Choroid plexus epithelial cell (primary cell): ENCODE data around the gene MRPS27.
A peak's percentile ranks its signal among the peaks of the same experiment; 100 is the strongest.

ENCODE experiments used
- DNase-seq: peaks from one replicate; pipeline ENCODE4 v3.0.0-alpha.2; 2010; ENCODE audit warnings: low read depth
- H3K4me3 ChIP-seq: 2 replicates; pipeline ENCODE4 v1.5.1; 2011; ENCODE audit warnings: low read depth, mild to moderate bottlenecking, control low read depth, low read length, moderate library complexity
- TF ChIP-seq, protein P1 (sequence below): conservative IDR thresholded peaks from 2 replicates; pipeline ENCODE4 v1.5.1; 2011; ENCODE audit warnings: low read depth, mild to moderate bottlenecking, control low read depth, inconsistent platforms, low read length, moderate library complexity

Gene MRPS27

DNA sequence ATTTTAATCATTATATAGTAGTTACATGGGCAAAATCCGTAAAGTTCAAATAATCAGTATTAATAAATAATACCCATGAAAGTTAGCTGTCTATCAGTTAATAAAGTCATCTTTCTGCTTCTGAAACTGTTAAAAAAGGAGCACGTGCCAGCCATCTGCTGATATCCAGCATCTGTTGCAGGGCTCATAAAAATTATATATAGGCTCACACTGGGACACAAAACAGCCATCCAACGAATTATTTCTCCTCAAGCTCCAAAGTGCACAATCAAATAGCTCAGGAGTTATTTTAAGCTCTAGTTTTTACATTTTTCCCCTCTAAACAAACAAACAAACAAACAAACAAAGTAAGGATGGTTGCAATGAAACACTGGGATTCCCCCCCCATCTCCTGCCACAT is 48.3 kb downstream of the MRPS27 start:
- DNase-seq = no peak
- H3K4me3 ChIP-seq = no peak overlapping the region
- TF ChIP-seq, protein P1, sequence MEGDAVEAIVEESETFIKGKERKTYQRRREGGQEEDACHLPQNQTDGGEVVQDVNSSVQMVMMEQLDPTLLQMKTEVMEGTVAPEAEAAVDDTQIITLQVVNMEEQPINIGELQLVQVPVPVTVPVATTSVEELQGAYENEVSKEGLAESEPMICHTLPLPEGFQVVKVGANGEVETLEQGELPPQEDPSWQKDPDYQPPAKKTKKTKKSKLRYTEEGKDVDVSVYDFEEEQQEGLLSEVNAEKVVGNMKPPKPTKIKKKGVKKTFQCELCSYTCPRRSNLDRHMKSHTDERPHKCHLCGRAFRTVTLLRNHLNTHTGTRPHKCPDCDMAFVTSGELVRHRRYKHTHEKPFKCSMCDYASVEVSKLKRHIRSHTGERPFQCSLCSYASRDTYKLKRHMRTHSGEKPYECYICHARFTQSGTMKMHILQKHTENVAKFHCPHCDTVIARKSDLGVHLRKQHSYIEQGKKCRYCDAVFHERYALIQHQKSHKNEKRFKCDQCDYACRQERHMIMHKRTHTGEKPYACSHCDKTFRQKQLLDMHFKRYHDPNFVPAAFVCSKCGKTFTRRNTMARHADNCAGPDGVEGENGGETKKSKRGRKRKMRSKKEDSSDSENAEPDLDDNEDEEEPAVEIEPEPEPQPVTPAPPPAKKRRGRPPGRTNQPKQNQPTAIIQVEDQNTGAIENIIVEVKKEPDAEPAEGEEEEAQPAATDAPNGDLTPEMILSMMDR = no peak

DNA sequence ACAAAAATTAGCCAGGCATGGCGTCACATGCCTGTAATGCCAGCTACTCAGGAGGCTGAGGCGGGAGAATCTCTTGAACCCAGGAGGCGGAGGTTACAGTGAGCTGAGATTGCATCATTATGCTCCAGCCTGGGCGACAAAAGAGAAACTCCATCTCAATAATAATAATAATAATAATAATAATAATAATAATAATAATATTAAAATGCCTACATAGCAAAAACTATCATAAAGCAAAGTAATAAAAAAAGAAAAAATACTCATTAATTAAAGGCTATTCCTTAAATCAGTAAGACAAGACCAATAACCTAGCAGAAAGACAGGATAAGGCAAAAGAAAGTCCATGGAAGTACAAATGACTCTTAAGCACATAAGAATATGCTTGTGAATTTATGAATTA is 50.0 kb downstream of the MRPS27 start:
- TF ChIP-seq, protein P1 = no peak
- DNase-seq = no peak
- H3K4me3 ChIP-seq = no peak overlapping the region

DNA sequence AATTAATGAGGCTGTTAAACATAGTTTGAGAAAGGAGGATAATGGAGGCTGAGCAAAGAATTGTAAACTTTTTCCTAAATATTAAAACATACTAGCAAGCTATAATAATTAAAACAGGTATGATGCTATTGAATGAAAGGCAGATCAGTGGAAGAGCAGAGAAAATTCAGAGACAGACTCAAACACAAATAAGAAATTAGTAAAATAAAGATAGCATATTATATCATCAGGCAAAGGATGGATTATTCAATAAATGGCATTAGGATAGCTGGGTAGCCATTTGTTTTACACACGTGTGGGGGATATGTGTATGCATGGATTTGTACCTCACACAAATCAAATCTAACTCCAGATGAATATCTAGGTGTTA is 50.6 kb downstream of the MRPS27 start:
- H3K4me3 ChIP-seq = no peak overlapping the region
- TF ChIP-seq, protein P1 = no peak
- no peak for DNase-seq

DNA sequence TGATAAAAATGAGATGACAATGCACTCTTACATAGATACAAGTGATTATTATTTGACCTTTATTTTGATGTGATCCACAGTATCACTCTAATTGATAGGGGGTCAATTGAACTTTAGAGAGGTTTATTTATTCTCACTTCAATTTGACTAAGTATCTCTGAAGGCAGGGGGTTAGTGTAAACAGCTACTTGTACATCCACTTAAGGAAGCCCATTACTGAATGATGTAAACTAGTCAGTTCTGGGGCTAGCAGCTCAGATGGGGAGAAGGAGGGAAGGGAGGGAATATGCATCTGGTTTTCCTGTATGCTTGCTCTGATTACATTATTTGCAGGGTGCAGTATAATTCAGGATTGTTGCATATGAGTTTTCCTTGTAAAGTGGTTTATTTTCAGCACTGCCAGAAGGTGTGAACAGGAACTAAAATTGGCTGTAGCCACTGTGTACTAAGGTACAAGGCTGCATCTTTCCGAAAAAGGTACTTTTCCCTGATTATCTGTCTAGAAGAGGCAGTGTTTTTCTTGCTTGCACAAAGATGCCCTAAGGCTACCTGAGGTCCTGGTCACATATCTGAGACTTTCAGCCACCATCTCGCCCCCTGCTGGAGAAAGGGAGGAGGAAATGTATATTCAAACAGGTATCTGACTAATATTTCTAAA is 51.2 kb downstream of the MRPS27 start:
- H3K4me3 ChIP-seq = no peak overlapping the region
- TF ChIP-seq, protein P1 = peak; percentile 85
- DNase-seq = peak; percentile 70

DNA sequence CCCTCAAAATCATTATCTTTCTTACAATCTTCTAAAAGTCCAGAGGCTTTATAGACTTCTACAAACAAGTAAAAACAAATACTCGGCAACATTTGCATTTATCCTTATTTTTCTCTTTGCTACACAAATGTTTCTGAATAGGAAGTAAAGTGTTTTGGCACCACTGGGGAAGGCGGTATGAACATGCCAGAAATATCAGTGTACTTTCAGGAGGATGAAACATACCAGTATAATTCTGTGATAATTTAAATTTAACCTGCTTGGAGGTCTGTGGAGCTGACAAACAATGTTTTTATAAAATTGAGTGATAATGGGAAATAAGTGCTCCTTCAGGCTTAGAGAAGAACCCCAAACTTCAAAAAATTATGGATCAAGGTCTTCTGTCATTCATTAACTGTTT is 51.8 kb downstream of the MRPS27 start:
- no peak overlapping the region for H3K4me3 ChIP-seq
- no peak for DNase-seq
- TF ChIP-seq, protein P1 = no peak

DNA sequence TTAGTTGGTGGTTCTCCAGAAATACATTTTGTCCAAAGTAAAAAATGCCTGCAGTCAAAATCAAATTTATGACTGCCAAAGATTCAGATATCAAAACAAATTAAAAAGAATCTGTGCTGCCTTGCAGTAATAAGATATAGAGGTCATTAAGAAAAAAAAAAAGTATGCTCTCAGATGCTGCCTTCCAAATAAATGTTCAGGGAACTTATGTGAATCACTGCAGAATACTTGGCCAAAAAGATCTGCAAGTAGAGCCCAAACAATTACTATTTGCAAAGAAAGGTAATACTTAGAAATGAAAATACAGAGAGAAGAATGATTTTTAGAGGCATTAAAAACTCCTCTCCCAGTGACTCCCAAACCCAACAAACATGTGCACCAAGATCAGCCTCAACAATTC is 52.4 kb downstream of the MRPS27 start:
- no peak for DNase-seq
- H3K4me3 ChIP-seq = no peak overlapping the region
- TF ChIP-seq, protein P1 = no peak

DNA sequence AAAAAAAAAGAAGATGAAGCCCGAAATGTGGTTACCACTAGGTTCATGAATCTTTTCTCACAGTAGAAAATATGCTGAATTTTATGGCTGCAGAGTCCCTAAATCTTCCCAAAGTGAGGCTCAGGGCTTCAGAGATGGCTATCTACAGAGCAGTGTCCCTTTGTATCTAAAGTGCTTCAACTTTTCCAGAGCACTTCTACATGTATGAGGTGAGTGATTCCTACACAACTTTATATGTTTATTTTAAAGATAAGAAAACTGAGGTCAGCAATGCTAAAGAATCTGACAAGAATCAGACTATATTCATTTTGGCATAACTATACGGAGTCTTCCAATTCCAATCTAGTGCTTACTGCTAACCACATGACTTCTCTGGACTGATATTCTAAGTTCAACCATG is 53.2 kb downstream of the MRPS27 start:
- TF ChIP-seq, protein P1 = no peak
- no peak for DNase-seq

More for the DNA sequence above, 53.2 kb downstream of the MRPS27 start:
- no peak overlapping the region for H3K4me3 ChIP-seq
